GM19351 (cell line): ENCODE results near the gene BAD.
"Not testable (repeated sequence)": the region's sequence is repeated elsewhere in the genome, so short reads cannot be mapped to it uniquely, and the experiment has no call there.

Experiments used
- ATAC-seq: cut with Tn5 transposase; IDR thresholded peaks from one replicate; pipeline ENCODE4 v1.9.1; 2021; ENCODE audit warnings: mild to moderate bottlenecking, moderate library complexity; ENCODE audit not compliant: unreplicated experiment

Gene BAD

GRCh38 chr11:64246871-64247728 lies 37.4 kb downstream of the BAD start, which contains the start of gene PPP1R14B:
TSS of gene PPP1R14B (minus strand) at chr11:64246943. CDS start at chr11:64246673, 270 bp downstream.
- ATAC-seq, result peak; percentile 35

- not testable (repeated sequence) for ATAC-seq
Measured at GRCh38 chr11:64246621-64246870, 37.9 kb downstream of the BAD start.

- no peak for ATAC-seq
Measured at GRCh38 chr11:64245797-64246620, 38.5 kb downstream of the BAD start.

GRCh38 chr11:64245401-64245796 lies 39.1 kb downstream of the BAD start:
- no peak for ATAC-seq

- ATAC-seq, result no peak
Measured at GRCh38 chr11:64244966-64245365, 39.5 kb downstream of the BAD start.

GRCh38 chr11:64244107-64244506 lies 40.4 kb downstream of the BAD start:
- ATAC-seq, result no peak

GRCh38 chr11:64243236-64243854 lies 41.1 kb downstream of the BAD start:
- ATAC-seq, result no peak

- ATAC-seq, result peak; percentile 7
Measured at GRCh38 chr11:64241491-64242374, 42.7 kb downstream of the BAD start.

- peak; percentile 63 for ATAC-seq
Measured at GRCh38 chr11:64241241-64241490, 43.3 kb downstream of the BAD start.

- peak; percentile 41 for ATAC-seq
Measured at GRCh38 chr11:64240435-64241240, 43.8 kb downstream of the BAD start, which contains the start of gene FKBP2. TSS of gene FKBP2 (plus strand) at chr11:64241095. CDS start at chr11:64242388, 1,293 bp downstream.

GRCh38 chr11:64239662-64240434 lies 44.6 kb downstream of the BAD start:
- no peak for ATAC-seq

GRCh38 chr11:64238999-64239398 lies 45.5 kb downstream of the BAD start:
- ATAC-seq, result no peak

GRCh38 chr11:64238076-64238475 lies 46.4 kb downstream of the BAD start:
- ATAC-seq, result no peak

GRCh38 chr11:64237484-64237951 lies 46.9 kb downstream of the BAD start:
- no peak for ATAC-seq

- no peak for ATAC-seq
Measured at GRCh38 chr11:64235437-64236161, 48.9 kb downstream of the BAD start.

GRCh38 chr11:64234647-64235379 lies 49.7 kb downstream of the BAD start:
- ATAC-seq, result peak; percentile 30

GRCh38 chr11:64233913-64234586 lies 50.4 kb downstream of the BAD start, which contains the start of gene VEGFB:
TSS of gene VEGFB (plus strand) at chr11:64234584. CDS start at chr11:64234834, 250 bp downstream.
- peak; percentile 43 for ATAC-seq
